ENCODE results near the gene ARHGEF9.

ARHGEF9 gene

GRCh38 chrX:63754136-63754859, 30.7 kb downstream of the ARHGEF9 start:
- peak; percentile 26 for ATAC-seq
- TF ChIP-seq ZFP30 (CRISPR knock-in tag; IDR thresholded peaks at IDR 0.05) (no peak), ZNF565 (CRISPR knock-in tag; conservative IDR thresholded peaks at IDR 0.05; ENCODE audit: low read depth) (no peak), TOX (CRISPR knock-in tag; IDR thresholded peaks at IDR 0.05; ENCODE audit: borderline replicate concordance) (no peak), ISL1 (CRISPR knock-in tag; IDR thresholded peaks at IDR 0.05) (no peak), ESRRG (CRISPR knock-in tag; IDR thresholded peaks at IDR 0.05) (no peak), ZFP3 (CRISPR knock-in tag; IDR thresholded peaks at IDR 0.05) (no peak), PPARA (CRISPR knock-in tag; IDR thresholded peaks at IDR 0.05; ENCODE audit: borderline replicate concordance) (no peak), ZNF8 (CRISPR knock-in tag; IDR thresholded peaks at IDR 0.05) (no peak), ZC3H10 (CRISPR knock-in tag; IDR thresholded peaks at IDR 0.05) (no peak)

GRCh38 chrX:63751481-63751880, 33.5 kb downstream of the ARHGEF9 start:
- TF ChIP-seq TSHZ2 (CRISPR knock-in tag; IDR thresholded peaks at IDR 0.05) = no peak
- no peak for TF ChIP-seq TOX (CRISPR knock-in tag; IDR thresholded peaks at IDR 0.05; ENCODE audit: borderline replicate concordance)
- TF ChIP-seq ISL1 (CRISPR knock-in tag; IDR thresholded peaks at IDR 0.05) = no peak
- no peak for TF ChIP-seq ZFP30 (CRISPR knock-in tag; IDR thresholded peaks at IDR 0.05)
- no peak for TF ChIP-seq BACH2 (CRISPR knock-in tag; IDR thresholded peaks at IDR 0.05; ENCODE audit: borderline replicate concordance)
- no peak for ATAC-seq

GRCh38 chrX:63750811-63751210, 34.2 kb downstream of the ARHGEF9 start:
- ATAC-seq = no peak
- TF ChIP-seq ISL1 (CRISPR knock-in tag; IDR thresholded peaks at IDR 0.05) (no peak), ZNF565 (CRISPR knock-in tag; conservative IDR thresholded peaks at IDR 0.05; ENCODE audit: low read depth) (no peak), POU6F1 (CRISPR knock-in tag; IDR thresholded peaks at IDR 0.05; ENCODE audit: borderline replicate concordance, low read depth) (no peak), CSRNP3 (CRISPR knock-in tag; IDR thresholded peaks at IDR 0.05) (no peak), RARB (CRISPR knock-in tag; IDR thresholded peaks at IDR 0.05) (no peak), ARNTL (CRISPR knock-in tag; IDR thresholded peaks at IDR 0.05; ENCODE audit: borderline replicate concordance, low read depth) (no peak)

GRCh38 chrX:63747331-63747730, 37.7 kb downstream of the ARHGEF9 start:
- ATAC-seq = no peak
- TF ChIP-seq TOX (CRISPR knock-in tag; IDR thresholded peaks at IDR 0.05; ENCODE audit: borderline replicate concordance) = no peak
- TF ChIP-seq ISL1 (CRISPR knock-in tag; IDR thresholded peaks at IDR 0.05) = no peak
- no peak for TF ChIP-seq ZC3H10 (CRISPR knock-in tag; IDR thresholded peaks at IDR 0.05)
- TF ChIP-seq TSHZ2 (CRISPR knock-in tag; IDR thresholded peaks at IDR 0.05) = no peak
- TF ChIP-seq RARB (CRISPR knock-in tag; IDR thresholded peaks at IDR 0.05) = no peak
- TF ChIP-seq ZNF70 (CRISPR knock-in tag; IDR thresholded peaks at IDR 0.05) = no peak
- TF ChIP-seq POU6F1 (CRISPR knock-in tag; IDR thresholded peaks at IDR 0.05; ENCODE audit: borderline replicate concordance, low read depth) = no peak
- TF ChIP-seq PATZ1 (CRISPR knock-in tag; IDR thresholded peaks at IDR 0.05; ENCODE audit: borderline replicate concordance) = no peak
- no peak for TF ChIP-seq ESRRG (CRISPR knock-in tag; IDR thresholded peaks at IDR 0.05)
- TF ChIP-seq OSR1 (CRISPR knock-in tag; IDR thresholded peaks at IDR 0.05) = no peak
- TF ChIP-seq ZNF8 (CRISPR knock-in tag; IDR thresholded peaks at IDR 0.05) = no peak
- no peak for TF ChIP-seq ZFP30 (CRISPR knock-in tag; IDR thresholded peaks at IDR 0.05)
- no peak for TF ChIP-seq PPARA (CRISPR knock-in tag; IDR thresholded peaks at IDR 0.05; ENCODE audit: borderline replicate concordance)
- TF ChIP-seq CREB5 (CRISPR knock-in tag; IDR thresholded peaks at IDR 0.05; ENCODE audit: low read depth) = no peak
- no peak for TF ChIP-seq CSDC2 (CRISPR knock-in tag; IDR thresholded peaks at IDR 0.05)

Measured in SK-N-SH treated with all-trans-retinoic acid at 6 μM for 48 hours (cell line).